Measurements from ENCODE around the gene RAMP3. TPM values are rescaled to one million over a fixed set of nuclear protein-coding genes. Genes with fewer than 3 reads are reported as not detected.

RAMP3 gene
- total and polyA plus RNA-seq, 2 donors (not counting 1 experiment from before 2014, with no cell fraction given): not detected

- CTCF ChIA-PET: no interaction called here
- H3K4me3 Mint-ChIP-seq: no peak overlapping the region
- peaks cover 30% of the 10 kb centered on the region for H3K27me3 Mint-ChIP-seq
- no peak for TF ChIP-seq CTCF (IDR thresholded peaks at IDR 0.05)
- TF ChIP-seq EZH2 (IDR thresholded peaks at IDR 0.05; ENCODE audit: borderline replicate concordance, insufficient read depth, low read depth, low read length, poor library complexity, severe bottlenecking): no peak
- no peak overlapping the region for H3K4me2 ChIP-seq (replicated peaks; ENCODE audit: low read depth, low read length, poor library complexity, severe bottlenecking)
- H3K4me3 ChIP-seq (ENCODE audit: control extremely low read depth in 1 of 5, extremely low read depth in 1 of 5, insufficient read depth in 1 of 5, low read depth in 2 of 5, low read length in 4 of 5): no peak overlapping the region
- no peak overlapping the region for H2AFZ ChIP-seq (ENCODE audit: insufficient read depth, low read depth, low read length, poor library complexity, severe bottlenecking)
- no peaks in the 10 kb centered on the region for H3K36me3 ChIP-seq (replicated peaks in 1 of 2; ENCODE audit: control extremely low read depth in 1 of 2, control insufficient read depth in 1 of 2, extremely low read depth in 1 of 2, insufficient read depth in 2 of 2, low read length in 1 of 2)
- no peaks in the 10 kb centered on the region for H4K20me1 ChIP-seq (ENCODE audit: control insufficient read depth, insufficient read depth, low read length, poor library complexity, severe bottlenecking)
- POLR2A ChIA-PET: no interaction called here
- H3K27ac ChIP-seq (ENCODE audit: low read length in 2 of 2): no peak overlapping the region
- H3K9me3 Mint-ChIP-seq (ENCODE audit: insufficient read depth): no peaks in the 10 kb centered on the region
- H3K4me1 Mint-ChIP-seq: peaks cover 4% of the 10 kb centered on the region
- H3K27ac Mint-ChIP-seq: no peak overlapping the region
- no peak for ATAC-seq (ENCODE audit: low read depth)
- 95% methylated on average over 7 of the region's 11 CpGs for WGBS (ENCODE audit: insufficient coverage)
- peaks cover 0 to 22% (median 2%) of the 10 kb centered on the region in 4 experiments for H3K27me3 ChIP-seq (replicated peaks in 1 of 4; ENCODE audit: control extremely low read depth in 1 of 4, control insufficient read depth in 3 of 4, insufficient read depth in 4 of 4, low read length in 3 of 4)
- H3K9me3 ChIP-seq (ENCODE audit: control extremely low read depth in 1 of 3, control insufficient read depth in 2 of 3, insufficient read depth in 1 of 3, low read length in 2 of 3): no peaks in the 10 kb centered on the region
- H3K79me2 ChIP-seq (ENCODE audit: control insufficient read depth, insufficient read depth, low read length): no peaks in the 10 kb centered on the region
- intact Hi-C loops (cut with micrococcal nuclease): no loop called here
- no peak for DNase-seq
- H3K9ac ChIP-seq (ENCODE audit: low read length): no peak overlapping the region
- peaks cover 0 to 6% of the 10 kb centered on the region in 2 donors for H3K4me1 ChIP-seq (ENCODE audit: control insufficient read depth in 2 of 2, insufficient read depth in 2 of 2, low read length in 2 of 2)
These were observed 7.4 kb upstream of the RAMP3 start for GRCh38 chr7:45150199-45150598.

- Mint-ChIP-seq H3K4me3 (no peak overlapping the region), H3K27me3 (peaks cover 33% of the 10 kb centered on the region), H3K9me3 (ENCODE audit: insufficient read depth) (no peaks in the 10 kb centered on the region), H3K27ac (no peak overlapping the region), H3K4me1 (peaks cover 4% of the 10 kb centered on the region)
- no peaks in the 10 kb centered on the region for H3K36me3 ChIP-seq (replicated peaks in 1 of 2; ENCODE audit: control extremely low read depth in 1 of 2, control insufficient read depth in 1 of 2, extremely low read depth in 1 of 2, insufficient read depth in 2 of 2, low read length in 1 of 2)
- no peak overlapping the region for H3K4me3 ChIP-seq (ENCODE audit: control extremely low read depth in 1 of 5, extremely low read depth in 1 of 5, insufficient read depth in 1 of 5, low read depth in 2 of 5, low read length in 4 of 5)
- no peak overlapping the region for H3K9ac ChIP-seq (ENCODE audit: low read length)
- H3K4me1 ChIP-seq (ENCODE audit: control insufficient read depth in 2 of 2, insufficient read depth in 2 of 2, low read length in 2 of 2): peaks cover 0 to 6% of the 10 kb centered on the region in 2 donors
- H3K9me3 ChIP-seq (ENCODE audit: control extremely low read depth in 1 of 3, control insufficient read depth in 2 of 3, insufficient read depth in 1 of 3, low read length in 2 of 3): no peaks in the 10 kb centered on the region
- H3K27ac ChIP-seq (ENCODE audit: low read length in 2 of 2): no peak overlapping the region
- no peak overlapping the region for H2AFZ ChIP-seq (ENCODE audit: insufficient read depth, low read depth, low read length, poor library complexity, severe bottlenecking)
- CTCF ChIA-PET: no interaction called here
- H3K4me2 ChIP-seq (replicated peaks; ENCODE audit: low read depth, low read length, poor library complexity, severe bottlenecking): no peak overlapping the region
- H3K79me2 ChIP-seq (ENCODE audit: control insufficient read depth, insufficient read depth, low read length): no peaks in the 10 kb centered on the region
- H3K27me3 ChIP-seq (replicated peaks in 1 of 4; ENCODE audit: control extremely low read depth in 1 of 4, control insufficient read depth in 3 of 4, insufficient read depth in 4 of 4, low read length in 3 of 4): peaks cover 0 to 20% (median 2%) of the 10 kb centered on the region in 4 experiments
- H4K20me1 ChIP-seq (ENCODE audit: control insufficient read depth, insufficient read depth, low read length, poor library complexity, severe bottlenecking): no peaks in the 10 kb centered on the region
- POLR2A ChIA-PET: no interaction called here
- no peak for ATAC-seq (ENCODE audit: low read depth)
- WGBS (ENCODE audit: insufficient coverage): 74% methylated on average over 6 of the region's 9 CpGs
- DNase-seq: no peak
- TF ChIP-seq CTCF (IDR thresholded peaks at IDR 0.05) (no peak), EZH2 (IDR thresholded peaks at IDR 0.05; ENCODE audit: borderline replicate concordance, insufficient read depth, low read depth, low read length, poor library complexity, severe bottlenecking) (no peak)
- intact Hi-C loops (cut with micrococcal nuclease): no loop called here
These were observed 6.4 kb upstream of the RAMP3 start for GRCh38 chr7:45151131-45151684.

Measured in B cell (primary cell).